LNCAP (cell line): ENCODE data around the gene GUCD1.

Experiments
- CTCF ChIP-seq: fragments of 450-650 bp; IDR thresholded peaks from 2 replicates; pipeline ENCODE4 v1.5.1; 2017; ENCODE audit warnings: mild to moderate bottlenecking

GUCD1 gene

DNA sequence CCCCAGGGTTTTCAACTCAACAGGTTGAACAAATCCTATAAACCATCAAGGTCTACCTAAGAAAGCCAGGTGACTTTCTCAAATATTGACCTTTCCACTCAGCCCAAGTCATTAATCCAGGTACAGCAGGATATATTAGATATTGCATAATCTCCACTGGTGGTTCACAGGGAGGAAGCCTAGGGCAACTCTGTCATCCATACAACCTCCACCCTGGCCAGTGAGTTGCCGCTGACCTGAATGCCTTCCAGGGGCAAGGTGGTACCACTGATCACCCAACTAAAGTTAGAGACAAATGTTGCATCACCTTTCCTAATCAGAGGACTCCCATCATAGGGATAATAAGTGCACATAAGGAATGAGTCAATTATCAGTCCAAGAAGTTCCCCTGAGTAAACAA, 22.9 kb downstream of the GUCD1 start:
- TF ChIP-seq CTCF, result no peak

DNA sequence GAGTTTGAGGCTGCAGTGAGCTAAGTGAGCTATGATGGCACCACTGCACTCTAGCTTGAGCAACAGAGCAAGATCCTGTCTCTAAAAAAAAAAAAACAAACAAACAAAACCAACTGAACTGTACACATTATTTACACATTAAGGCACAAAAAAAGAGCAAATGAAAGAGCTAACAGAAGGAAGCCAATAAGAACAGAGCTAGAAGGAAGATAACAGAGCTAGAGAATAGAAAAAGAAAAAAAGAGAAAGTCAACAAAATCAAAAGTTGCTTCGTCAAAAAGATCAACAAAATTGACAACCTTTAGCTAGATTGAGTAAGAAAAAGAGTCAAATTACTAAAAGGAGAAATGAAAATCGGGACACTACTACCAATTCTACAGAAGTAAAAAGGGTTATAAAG, 25.0 kb downstream of the GUCD1 start:
- no peak for TF ChIP-seq CTCF

GRCh38 chr22:24526191-24526590, 28.7 kb downstream of the GUCD1 start:
- TF ChIP-seq CTCF, result no peak

DNA sequence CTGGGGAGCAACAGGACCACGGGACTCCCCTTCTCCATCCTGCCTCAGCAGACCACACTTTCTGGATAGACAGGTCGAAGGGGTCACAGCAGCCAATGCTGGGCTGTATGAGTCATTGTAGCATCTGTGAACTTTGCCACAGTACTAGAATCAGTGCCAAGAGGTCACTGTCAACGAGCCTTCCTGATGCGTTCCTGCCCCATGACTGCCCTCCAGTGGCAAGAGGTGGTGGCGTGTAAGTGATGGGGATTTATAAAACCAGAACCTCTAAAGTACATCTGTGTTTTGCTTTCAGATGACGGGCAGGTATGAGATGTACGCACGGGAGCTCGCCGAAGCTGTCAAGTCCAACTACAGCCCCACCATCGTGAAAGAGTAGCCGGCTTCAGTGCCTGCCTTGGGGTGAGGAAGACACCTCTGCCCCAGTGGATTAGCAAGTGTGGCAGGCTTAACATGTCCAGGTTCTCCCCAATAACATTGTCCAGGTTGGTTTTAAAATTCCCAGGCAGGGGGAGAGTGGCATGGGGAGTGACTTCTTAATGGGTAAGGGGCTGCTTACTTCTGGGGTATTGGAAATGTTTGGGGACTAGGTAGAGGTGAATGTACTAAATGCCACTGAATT, 29.4 kb downstream of the GUCD1 start:
- TF ChIP-seq CTCF, result peak; percentile 89

- no peak for TF ChIP-seq CTCF
Observed at GRCh38 chr22:24523873-24524272, 31.1 kb downstream of the GUCD1 start.

GRCh38 chr22:24521791-24522245, 33.1 kb downstream of the GUCD1 start:
- TF ChIP-seq CTCF, result peak; percentile 71

- TF ChIP-seq CTCF, result no peak
Observed at GRCh38 chr22:24519496-24519895, 35.4 kb downstream of the GUCD1 start.
